Activated CD4-positive, CD25-positive, alpha-beta regulatory T cell treated with anti-CD3 and anti-CD28 coated beads, Interleukin-2, amount 50 U/mL, for 72 hours (primary cell): ENCODE results near the gene INPP4B.

ENCODE experiments used
- DNase-seq: peaks from one replicate; pipeline ENCODE4 v3.0.0; 2021

Gene INPP4B

GRCh38 chr4:142846108-142846728, at the start of gene INPP4B:
Gene INPP4B (minus strand): TSS chr4:142846301.
- DNase-seq = peak; percentile 55

GRCh38 chr4:142893012-142893411, 46.9 kb upstream of the INPP4B start:
- DNase-seq = no peak

GRCh38 chr4:142886566-142886965, 40.5 kb upstream of the INPP4B start:
- DNase-seq = no peak

- no peak for DNase-seq
Observed at GRCh38 chr4:142883040-142883832, 37.1 kb upstream of the INPP4B start.

- DNase-seq = no peak
Observed at GRCh38 chr4:142882159-142882558, 36.1 kb upstream of the INPP4B start.

- DNase-seq = no peak
Observed at GRCh38 chr4:142881331-142881730, 35.2 kb upstream of the INPP4B start.

GRCh38 chr4:142875117-142875516, 29.0 kb upstream of the INPP4B start:
- no peak for DNase-seq

GRCh38 chr4:142874684-142875083, 28.6 kb upstream of the INPP4B start:
- DNase-seq = no peak

- DNase-seq = no peak
Observed at GRCh38 chr4:142866685-142867084, 20.6 kb upstream of the INPP4B start.

- DNase-seq = no peak
Observed at GRCh38 chr4:142861351-142861750, 15.2 kb upstream of the INPP4B start.

- DNase-seq = no peak
Observed at GRCh38 chr4:142858965-142859364, 12.9 kb upstream of the INPP4B start.

GRCh38 chr4:142858446-142858845, 12.3 kb upstream of the INPP4B start:
- no peak for DNase-seq

GRCh38 chr4:142856576-142856975, 10.5 kb upstream of the INPP4B start:
- no peak for DNase-seq

GRCh38 chr4:142850478-142850877, 4.4 kb upstream of the INPP4B start:
- DNase-seq = no peak

GRCh38 chr4:142846729-142847596, 862 bp upstream of the INPP4B start:
- peak; percentile 64 for DNase-seq

- no peak for DNase-seq
Observed at GRCh38 chr4:142845293-142846107, 601 bp downstream of the INPP4B start.

GRCh38 chr4:142844782-142845181, 1.3 kb downstream of the INPP4B start:
- no peak for DNase-seq

- DNase-seq = no peak
Observed at GRCh38 chr4:142840516-142841123, 5.5 kb downstream of the INPP4B start.

GRCh38 chr4:142838778-142839177, 7.3 kb downstream of the INPP4B start:
- no peak for DNase-seq

- no peak for DNase-seq
Observed at GRCh38 chr4:142832022-142832421, 14.1 kb downstream of the INPP4B start.

GRCh38 chr4:142826503-142827241, 19.4 kb downstream of the INPP4B start:
- DNase-seq = no peak
